K562 (cell line): ENCODE measurements around the gene UVRAG. TPM values are rescaled to one million over a fixed set of nuclear protein-coding genes. Genes with fewer than 3 reads are reported as not detected.

ENCODE experiments used
- ATAC-seq: fragments of 200-7000 bp; cut with Tn5 transposase; 3 replicates; pipeline ENCODE4 v1.9.1; 2020; ENCODE audit warnings: moderate library complexity
- BruUV-seq: library from RNA; stranded (reverse); fragments of 400-500 nt; replicated peaks from 2 replicates; lab custom pipeline; 2021; lab: Mats Ljungman, UMichigan
- CTCF ChIA-PET: fragments of 300-600 bp; formaldehyde crosslinking; extraction: SDS; loops from one replicate; lab custom pipeline; 2021; ENCODE audit warnings: low intra/inter-chr PET ratio; lab: Yijun Ruan, JAX
- POLR2A ChIA-PET: fragments of 300-600, 350-650 bp; sonication (Branson Sonifier 250); formaldehyde crosslinking; extraction: SDS; loops from one replicate; lab custom pipeline; 2021; ENCODE audit warnings: antibody characterized with exemption, inconsistent platforms; lab: Yijun Ruan, JAX
- DNase-seq, 4 experiments: peaks; one replicate each; pipeline versions ENCODE4 v3.0.0 to v3.0.0-alpha.2; 2011 to 2018; ENCODE audit warnings: low spot score in 3 of 4, mixed read lengths in 3 of 4; ENCODE audit errors: extremely low read depth in 1 of 4
- FAIRE-seq: peaks from 2 replicates; lab custom pipeline; 2011; peaks lifted over from hg19 to GRCh38; lab: Jason Lieb, UNC
- H2AFZ ChIP-seq: 2 replicates; pipeline ENCODE4 v1.6.0; 2011; ENCODE audit warnings: low read depth, low read length, control low read depth, inconsistent platforms
- H3K27ac ChIP-seq: fragments of 200-600 bp; 3 replicates; pipeline ENCODE4 v1.8.0; 2011; ENCODE audit warnings: low read depth, mild to moderate bottlenecking, control low read depth, inconsistent platforms, low read length, moderate library complexity, mixed read lengths; ENCODE audit errors: extremely low read depth
- H3K27me3 ChIP-seq, 2 experiments: fragments of 300-600 bp in 1 of 2; 2 replicates in 1 of 2; 3 replicates in 1 of 2; pipeline versions ENCODE4 v1.6.0 to v1.8.0; 2011; ENCODE audit warnings: inconsistent platforms in 2 of 2, low read length in 2 of 2, mild to moderate bottlenecking in 1 of 2, mixed read lengths in 1 of 2, moderate library complexity in 1 of 2; ENCODE audit not compliant: control insufficient read depth in 2 of 2, insufficient read depth in 2 of 2
- H3K36me3 ChIP-seq: fragments of 300-600 bp; 3 replicates; pipeline ENCODE4 v1.8.0; 2011; ENCODE audit warnings: mild to moderate bottlenecking, low read length, inconsistent platforms; ENCODE audit not compliant: control insufficient read depth, insufficient read depth
- H3K4me1 ChIP-seq, 2 experiments: fragments of 200-600 bp in 1 of 2; replicated peaks in 1 of 2; 2 replicates in 1 of 2; 3 replicates in 1 of 2; pipeline versions ENCODE4 v1.5.1 to v1.8.0; 2011; ENCODE audit warnings: inconsistent platforms in 2 of 2, low read length in 2 of 2, mild to moderate bottlenecking in 1 of 2, mixed read lengths in 1 of 2, moderate library complexity in 1 of 2; ENCODE audit not compliant: control insufficient read depth in 2 of 2, insufficient read depth in 2 of 2
- H3K4me2 ChIP-seq: 2 replicates; pipeline ENCODE4 v1.6.1; 2011; ENCODE audit warnings: low read length, control low read depth, inconsistent platforms, mixed read lengths; ENCODE audit not compliant: insufficient read depth
- H3K4me3 ChIP-seq: fragments of 200-600 bp; sonication (generic), shearing (Covaris generic); 2 replicates; pipeline ENCODE4 v1.5.1; 2016; ENCODE audit warnings: control low read depth, inconsistent platforms
- H3K79me2 ChIP-seq: fragments of 200-600 bp; 3 replicates; pipeline ENCODE4 v1.8.0; 2011; ENCODE audit warnings: low read length, inconsistent platforms; ENCODE audit not compliant: control insufficient read depth, insufficient read depth
- H3K9ac ChIP-seq, 2 experiments: 2 replicates each; pipeline versions ENCODE4 v1.6.0 to v1.6.1; 2011; ENCODE audit warnings: low read depth in 2 of 2, low read length in 2 of 2, control low read depth in 1 of 2, inconsistent platforms in 1 of 2, mild to moderate bottlenecking in 1 of 2, mixed read lengths in 1 of 2; ENCODE audit not compliant: insufficient read depth in 1 of 2
- H3K9me1 ChIP-seq: one replicate; pipeline ENCODE4 v1.6.0; 2011; ENCODE audit warnings: inconsistent platforms, mild to moderate bottlenecking, low read length, moderate library complexity; ENCODE audit not compliant: control insufficient read depth, insufficient read depth
- H3K9me3 ChIP-seq: replicated peaks from 2 replicates; pipeline ENCODE4 v1.5.1; 2011; ENCODE audit warnings: low read depth, low read length, inconsistent platforms; ENCODE audit not compliant: control insufficient read depth, insufficient read depth
- H4K20me1 ChIP-seq: replicated peaks from 2 replicates; pipeline ENCODE4 v1.6.1; 2011; ENCODE audit warnings: low read length, inconsistent platforms, mixed read lengths; ENCODE audit not compliant: control insufficient read depth, insufficient read depth
- CHCHD3 ChIP-seq: fragments of 250-450 bp; sonication (Bioruptor Pico); IDR thresholded peaks from 2 replicates; pipeline ENCODE4 v2.1.2; 2022; ENCODE audit warnings: mild to moderate bottlenecking
- L3MBTL2 ChIP-seq: fragments of 450-650 bp; IDR thresholded peaks from 2 replicates; pipeline ENCODE4 v1.6.1; 2016; ENCODE audit warnings: mild to moderate bottlenecking, moderate library complexity
- MED1 ChIP-seq: sonication (generic); formaldehyde crosslinking; IDR thresholded peaks from 2 replicates; pipeline ENCODE4 v1.8.1; 2023; ENCODE audit warnings: missing genetic modification reagents, borderline replicate concordance
- PML ChIP-seq: IDR thresholded peaks from 2 replicates; pipeline ENCODE4 v1.6.1; 2012; ENCODE audit warnings: low read length, inconsistent platforms
- SMARCE1 ChIP-seq: fragments of 450-650 bp; IDR thresholded peaks from 2 replicates; pipeline ENCODE4 v1.7.1; 2016; ENCODE audit warnings: mild to moderate bottlenecking
- SPI1 ChIP-seq: IDR thresholded peaks from 2 replicates; pipeline ENCODE4 v1.6.1; 2011; ENCODE audit warnings: low read depth, low read length, control low read depth, borderline replicate concordance
- WGBS: fragments of 100-300 bp; shearing (Covaris generic); methylation state at CpG from one replicate; pipeline ENCODE4 v1.1.6; 2016; ENCODE audit warnings: low coverage, mixed read lengths; ENCODE audit not compliant: insufficient coverage; ENCODE audit errors: missing lambda C conversion rate; 5-methylcytosine and 5-hydroxymethylcytosine counted together
- in situ Hi-C: fragments of 300-500 bp; cut with MboI; formaldehyde crosslinking; loops from 4 replicates; pipeline ENCODE4 v1.15.0; 2018; ENCODE audit warnings: inconsistent platforms, mixed read lengths
- intact Hi-C: fragments of 100-400 bp; cut with micrococcal nuclease; formaldehyde crosslinking; loops from 2 replicates; pipeline ENCODE4 v1.14.2; 2022
- polyA plus RNA-seq, 8 experiments: library from polyadenylated mRNA; depleted of rRNA in 4 of 8; stranded (reverse) in 5 of 8; unstranded in 3 of 8; fragments of >200 nt; fragmentation: Nextera tagmentation in 2 of 8; fragmentation: Illumina TruSeq in 1 of 8; extraction: Ambion mirVana in 2 of 8; extraction: Trizol in 1 of 8; gene quantifications; 2 replicates each; pipeline versions ENCODE4 v1.2.1 to v1.2.3, GENCODE V29; 2011 to 2014; ENCODE audit warnings: inconsistent platforms in 1 of 8, missing spikeins in 1 of 8
- total RNA-seq, 7 experiments: library from RNA; depleted of rRNA in 6 of 7; stranded (reverse); fragments of >200 nt in 6 of 7; fragmentation: Illumina TruSeq in 2 of 7; extraction: Trizol in 2 of 7; gene quantifications; 2 replicates each; pipeline versions ENCODE4 v1.2.1 to v1.2.3, GENCODE V29; 2011 to 2021; ENCODE audit warnings: low replicate concordance in 1 of 7
- TF ChIP-seq, protein P1 (sequence below): sonication (generic); IDR thresholded peaks from 2 replicates; pipeline ENCODE4 v1.6.1; 2016

Gene UVRAG
- total and polyA plus RNA-seq, 9 of the 15 experiments (the other 6 are each of a cell fraction or from before 2014, with no cell fraction given): 3.1 to 17.8 (median 12.4) TPM

DNA sequence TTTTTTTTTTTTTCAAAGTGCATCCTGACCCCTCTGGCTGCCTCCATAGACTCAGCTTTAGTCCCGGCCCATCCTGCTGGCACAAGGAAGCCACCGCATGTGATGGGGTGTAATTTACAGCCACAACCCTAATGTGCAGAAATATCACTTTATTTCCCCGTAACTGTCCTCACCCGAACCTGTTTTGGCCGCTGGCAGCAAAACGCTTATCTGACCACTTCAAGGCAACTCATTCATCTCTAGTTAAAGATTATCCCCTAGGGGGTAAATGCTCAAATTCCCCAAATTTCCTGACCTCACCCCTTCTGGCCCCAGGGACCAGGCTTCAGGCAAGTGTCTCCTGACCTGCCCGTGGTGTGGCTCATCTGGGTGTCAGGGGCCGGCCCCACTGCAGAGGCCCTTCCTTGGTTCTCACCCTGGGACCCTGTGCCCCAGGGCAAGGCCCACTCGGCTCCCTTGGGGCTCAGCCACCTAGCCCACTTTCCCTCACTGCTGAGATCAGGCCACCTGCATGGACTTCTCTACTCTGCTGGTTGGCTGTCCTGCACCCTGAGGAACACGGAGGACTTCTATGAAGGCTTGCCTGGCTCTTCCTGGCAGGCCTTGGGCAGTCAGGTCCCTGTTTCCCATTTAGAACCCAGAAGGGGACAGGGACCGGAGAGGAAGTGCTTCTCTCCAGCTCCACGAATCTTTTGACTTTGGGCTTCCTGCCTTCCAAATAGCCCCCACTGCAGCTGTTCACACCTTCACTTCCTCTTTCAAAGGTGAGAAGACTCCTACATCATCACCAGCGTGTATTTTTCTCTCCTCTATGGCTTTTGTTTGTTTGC lies 337.9 kb downstream of the UVRAG start:
- H3K79me2 ChIP-seq: no peaks in the 10 kb centered on the region
- 26% methylated on average over 12 of the region's 13 CpGs for WGBS
- H3K4me3 ChIP-seq: peak overlapping the region; percentile 35; the same call in 1 of the 2 replicates
- peaks cover 12 to 21% of the 10 kb centered on the region in 2 experiments for H3K4me1 ChIP-seq
- H3K27me3 ChIP-seq: peaks cover 2 to 12% of the 10 kb centered on the region in 2 experiments; a peak in 3 of 5 replicates
- H3K4me2 ChIP-seq: peak overlapping the region; percentile 83
- CTCF ChIA-PET: interaction anchor here (1.1 to 2.6 kb wide), 2 partner anchors 253 to 257 kb away, joined by 4 to 30 read pairs; no protein-coding TSS in a partner anchor
- intact Hi-C loops: loop anchor here (1.0 to 10.0 kb wide), 4 partner anchors 54 to 428 kb away; partner anchors contain the start of gene WNT11
- peak; percentile 93 for TF ChIP-seq SPI1
- no peak for TF ChIP-seq PML
- no peak for TF ChIP-seq MED1 (CRISPR knock-in tag)
- TF ChIP-seq, protein P1, sequence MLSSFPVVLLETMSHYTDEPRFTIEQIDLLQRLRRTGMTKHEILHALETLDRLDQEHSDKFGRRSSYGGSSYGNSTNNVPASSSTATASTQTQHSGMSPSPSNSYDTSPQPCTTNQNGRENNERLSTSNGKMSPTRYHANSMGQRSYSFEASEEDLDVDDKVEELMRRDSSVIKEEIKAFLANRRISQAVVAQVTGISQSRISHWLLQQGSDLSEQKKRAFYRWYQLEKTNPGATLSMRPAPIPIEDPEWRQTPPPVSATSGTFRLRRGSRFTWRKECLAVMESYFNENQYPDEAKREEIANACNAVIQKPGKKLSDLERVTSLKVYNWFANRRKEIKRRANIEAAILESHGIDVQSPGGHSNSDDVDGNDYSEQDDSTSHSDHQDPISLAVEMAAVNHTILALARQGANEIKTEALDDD: peak; percentile 43; the same call in 1 of the 2 replicates
- 0 out of 2 replicates have a peak, but pooled peaks have one; percentile 49 for TF ChIP-seq L3MBTL2
- no peak for TF ChIP-seq CHCHD3 (CRISPR knock-in tag)
- no peak for TF ChIP-seq SMARCE1
- H3K9me1 ChIP-seq: no peaks in the 10 kb centered on the region
- in situ Hi-C loops: no loop called here
- H3K36me3 ChIP-seq: no peaks in the 10 kb centered on the region
- H3K9me3 ChIP-seq: no peaks in the 10 kb centered on the region
- POLR2A ChIA-PET: interaction anchor here (0.7 to 1.8 kb wide), 3 partner anchors 13 to 257 kb away, joined by 3 to 8 read pairs (median 4); no protein-coding TSS in a partner anchor
- H3K27ac ChIP-seq: no peak overlapping the region
- FAIRE-seq: peak; percentile 35
- H4K20me1 ChIP-seq: no peaks in the 10 kb centered on the region
- H2AFZ ChIP-seq: peak overlapping the region; percentile 97
- BruUV-seq: no TSS peak
- peak overlapping the region; percentile 57 to 89; a peak in 2 of 4 replicates for H3K9ac ChIP-seq
- ATAC-seq: peak; percentile 12
- DNase-seq: peak in 1 of 4 experiments; percentile 11
